ENCODE data around the gene SIRPB2.

DNA sequence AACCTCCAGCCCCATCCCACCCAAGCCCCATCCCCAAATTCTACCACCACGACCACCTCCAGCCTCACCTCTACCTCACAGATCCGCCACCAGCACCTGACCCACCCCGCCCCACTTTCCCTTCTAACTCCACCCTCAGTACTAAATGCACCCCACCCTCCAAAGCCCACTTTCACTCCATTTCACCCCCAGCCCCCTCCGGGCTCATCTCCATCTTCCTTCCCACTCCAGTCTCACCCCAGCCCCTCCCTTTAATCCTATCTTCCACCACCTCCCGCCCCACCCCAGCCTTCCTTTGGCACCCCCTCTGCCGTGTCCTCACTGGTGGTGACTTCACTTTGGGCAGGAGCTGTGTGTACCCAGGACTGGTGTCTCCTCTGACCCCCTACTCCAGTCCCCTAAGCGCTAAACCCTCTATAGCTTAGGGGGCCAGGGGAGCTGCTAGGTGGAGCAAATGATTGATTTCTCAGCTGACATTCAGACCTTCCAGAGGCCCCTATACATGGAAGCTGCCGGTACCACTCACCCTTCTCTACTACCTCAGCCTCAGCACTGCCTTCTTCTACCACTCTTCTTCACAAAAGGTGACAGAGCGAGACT, 21.8 kb downstream of the SIRPB2 start:
- TF ChIP-seq POLR2A (IDR thresholded peaks at IDR 0.05; ENCODE audit: low read depth, low read length): no peak
- no peak for TF ChIP-seq TAF1 (IDR thresholded peaks at IDR 0.05; ENCODE audit: borderline replicate concordance, low read depth, low read length)

Measured in GM12892 (cell line).